NCI-H2171 (cell line): ENCODE data around the gene FANCG.

ENCODE experiments used
- DNase-seq: peaks from one replicate; lab custom pipeline; 2025; lab: John Stamatoyannopoulos, UW

Gene FANCG

GRCh38 chr9:35079426-35080341 lies at the start of gene FANCG:
TSS of gene FANCG (minus strand) at chr9:35079942. CDS start at chr9:35079524, 418 bp downstream.
- DNase-seq = peak; percentile 74

GRCh38 chr9:35116898-35117551 lies 37.3 kb upstream of the FANCG start:
- peak; percentile 70 for DNase-seq

GRCh38 chr9:35116539-35116897 lies 36.8 kb upstream of the FANCG start:
- no peak for DNase-seq

GRCh38 chr9:35115680-35116538 lies 36.2 kb upstream of the FANCG start, which contains the start of gene ATOSB:
TSS of gene ATOSB (minus strand) at chr9:35115862. CDS start at chr9:35108274, 7,588 bp downstream.
- peak; percentile 95 for DNase-seq

GRCh38 chr9:35114840-35115628 lies 35.3 kb upstream of the FANCG start:
- DNase-seq = no peak

- no peak for DNase-seq
Observed at GRCh38 chr9:35114113-35114839, 34.5 kb upstream of the FANCG start.

- DNase-seq = no peak
Observed at GRCh38 chr9:35112257-35113020, 32.7 kb upstream of the FANCG start.

GRCh38 chr9:35111001-35111933 lies 31.5 kb upstream of the FANCG start:
- DNase-seq = peak; percentile 81

GRCh38 chr9:35110327-35110761 lies 30.6 kb upstream of the FANCG start:
- no peak for DNase-seq

- DNase-seq = no peak
Observed at GRCh38 chr9:35108946-35109575, 29.3 kb upstream of the FANCG start.

GRCh38 chr9:35108461-35108860 lies 28.7 kb upstream of the FANCG start:
- DNase-seq = no peak

GRCh38 chr9:35107297-35108290 lies 27.9 kb upstream of the FANCG start:
- DNase-seq = no peak

- no peak for DNase-seq
Observed at GRCh38 chr9:35106343-35106730, 26.6 kb upstream of the FANCG start.

- DNase-seq = no peak
Observed at GRCh38 chr9:35105571-35106342, 26.0 kb upstream of the FANCG start.

GRCh38 chr9:35105126-35105525 lies 25.4 kb upstream of the FANCG start:
- DNase-seq = no peak

- no peak for DNase-seq
Observed at GRCh38 chr9:35104586-35104985, 24.8 kb upstream of the FANCG start.
